ENCODE data around the gene SETX. TPM values are rescaled to one million over a fixed set of nuclear protein-coding genes. Genes with fewer than 3 reads are reported as not detected.

The SETX gene
- total RNA-seq (10 to 100 TPM; 37.3 to 39.3 TPM), polyA plus RNA-seq (32.4 TPM)

GRCh38 chr9:132354637-132355355, at the start of gene SETX:
TSS of gene SETX (minus strand) at chr9:132354986. CDS start at chr9:132349428, 5,558 bp downstream.
- CTCF ChIA-PET: interaction anchor here (1.0 to 1.5 kb wide), 5 partner anchors 8 to 793 kb away, joined by 3 to 4 read pairs (median 3); no protein-coding TSS in a partner anchor
- Mint-ChIP-seq H3K9me3 (no peaks in the 10 kb centered on the region), H3K27me3 (peaks cover 0 to 4% of the 10 kb centered on the region in 2 donors), H3K4me1 (peaks cover 41 to 47% (median 46%) of the 10 kb centered on the region in 3 donors), H3K36me3 (peaks cover 0 to 42% (median 11%) of the 10 kb centered on the region in 3 donors), H3K4me3 (peak within 1 kb of the TSS; percentile 85 to 97 (median 93)), H3K27ac (peak within 1 kb of the TSS; percentile 92 to 99 (median 96))
- Histone ChIP-seq H3K27me3 (ENCODE audit: insufficient read depth, low read length, poor library complexity, severe bottlenecking) (no peaks in the 10 kb centered on the region), H3K4me3 (ENCODE audit: low read length) (peak within 1 kb of the TSS; percentile 77), H3K27ac (ENCODE audit: low read depth, low read length) (peak within 1 kb of the TSS; percentile 95), H3K36me3 (ENCODE audit: insufficient read depth, low read length) (peaks cover 9% of the 10 kb centered on the region), H3K9me3 (ENCODE audit: low read length) (no peaks in the 10 kb centered on the region), H3K4me1 (ENCODE audit: insufficient read depth, low read length) (peaks cover 37% of the 10 kb centered on the region)
- POLR2A ChIA-PET: interaction anchor here (0.5 to 1.2 kb wide), 10 partner anchors 9 to 1250 kb away, joined by 3 to 8 read pairs (median 4); partner anchors contain the start of genes DDX31 and GTF3C4
- DNase-seq: peak; percentile 86 to 97 (median 94)

- DNase-seq: peak in 2 of 5 donors; percentile 14 to 17
- peak overlapping the region; percentile 41 to 93 (median 63) for H3K4me3 Mint-ChIP-seq
- no peaks in the 10 kb centered on the region for H3K27me3 Mint-ChIP-seq
- H3K4me1 Mint-ChIP-seq: peaks cover 41 to 59% (median 52%) of the 10 kb centered on the region in 3 donors
- peak overlapping the region; percentile 35 to 95 (median 78) for H3K27ac Mint-ChIP-seq
- H3K27ac ChIP-seq (ENCODE audit: low read depth, low read length): no peak overlapping the region
- ChIA-PET POLR2A (interaction anchor here (1.1 kb wide), 1 partner anchor 49 kb away, joined by 3 read pairs; the partner anchor contains the start of gene SETX), CTCF (no interaction called here)
- no peaks in the 10 kb centered on the region for H3K9me3 Mint-ChIP-seq
- peaks cover 2 to 42% (median 4%) of the 10 kb centered on the region in 3 donors for H3K36me3 Mint-ChIP-seq
- H3K9me3 ChIP-seq (ENCODE audit: low read length): no peaks in the 10 kb centered on the region
- no peak overlapping the region for H3K4me3 ChIP-seq (ENCODE audit: low read length)
- H3K4me1 ChIP-seq (ENCODE audit: insufficient read depth, low read length): peaks cover 35% of the 10 kb centered on the region
- peaks cover 13% of the 10 kb centered on the region for H3K36me3 ChIP-seq (ENCODE audit: insufficient read depth, low read length)
- H3K27me3 ChIP-seq (ENCODE audit: insufficient read depth, low read length, poor library complexity, severe bottlenecking): no peaks in the 10 kb centered on the region
Observed at GRCh38 chr9:132404228-132404881, 49.6 kb upstream of the SETX start.

- H3K27ac Mint-ChIP-seq: peak overlapping the region in 2 of 8 donors; percentile 26 to 66
- ChIA-PET CTCF (no interaction called here), POLR2A (no interaction called here)
Observed at GRCh38 chr9:132401824-132402223, 47.0 kb upstream of the SETX start.

GRCh38 chr9:132395560-132395959, 40.8 kb upstream of the SETX start:
- POLR2A ChIA-PET: no interaction called here

More at GRCh38 chr9:132401824-132402223, 47.0 kb upstream of the SETX start:
- no peaks in the 10 kb centered on the region for H3K9me3 ChIP-seq (ENCODE audit: low read length)
- peaks cover 36 to 55% (median 45%) of the 10 kb centered on the region in 3 donors for H3K4me1 Mint-ChIP-seq
- no peak overlapping the region for H3K4me3 ChIP-seq (ENCODE audit: low read length)
- H3K27me3 ChIP-seq (ENCODE audit: insufficient read depth, low read length, poor library complexity, severe bottlenecking): no peaks in the 10 kb centered on the region
- no peak overlapping the region for H3K27ac ChIP-seq (ENCODE audit: low read depth, low read length)
- peak overlapping the region in 1 of 7 donors; percentile 23 for H3K4me3 Mint-ChIP-seq
- H3K4me1 ChIP-seq (ENCODE audit: insufficient read depth, low read length): peaks cover 28% of the 10 kb centered on the region
- H3K36me3 Mint-ChIP-seq: peaks cover 8 to 61% (median 11%) of the 10 kb centered on the region in 3 donors
- no peaks in the 10 kb centered on the region for H3K27me3 Mint-ChIP-seq
- peaks cover 27% of the 10 kb centered on the region for H3K36me3 ChIP-seq (ENCODE audit: insufficient read depth, low read length)
- H3K9me3 Mint-ChIP-seq: no peaks in the 10 kb centered on the region
- no peak for DNase-seq

GRCh38 chr9:132391449-132391848, 36.7 kb upstream of the SETX start:
- H3K9me3 ChIP-seq (ENCODE audit: low read length): no peaks in the 10 kb centered on the region
- H3K27ac ChIP-seq (ENCODE audit: low read depth, low read length): no peak overlapping the region
- H3K4me3 Mint-ChIP-seq: no peak overlapping the region
- peak overlapping the region in 2 of 8 donors; percentile 7 to 47 for H3K27ac Mint-ChIP-seq
- H3K9me3 Mint-ChIP-seq: no peaks in the 10 kb centered on the region
- H3K4me1 Mint-ChIP-seq: no peaks in the 10 kb centered on the region
- no peaks in the 10 kb centered on the region for H3K4me1 ChIP-seq (ENCODE audit: insufficient read depth, low read length)
- ChIA-PET CTCF (no interaction called here), POLR2A (interaction anchor here (0.6 kb wide), 1 partner anchor 1206 kb away, joined by 3 read pairs; no protein-coding TSS in a partner anchor)
- no peak for DNase-seq
- H3K36me3 Mint-ChIP-seq: peaks cover 15 to 89% (median 23%) of the 10 kb centered on the region in 3 donors
- H3K27me3 Mint-ChIP-seq: no peaks in the 10 kb centered on the region
- no peak overlapping the region for H3K4me3 ChIP-seq (ENCODE audit: low read length)
- H3K27me3 ChIP-seq (ENCODE audit: insufficient read depth, low read length, poor library complexity, severe bottlenecking): no peaks in the 10 kb centered on the region
- H3K36me3 ChIP-seq (ENCODE audit: insufficient read depth, low read length): peaks cover 63% of the 10 kb centered on the region

More at GRCh38 chr9:132395560-132395959, 40.8 kb upstream of the SETX start:
- peaks cover 0 to 6% (median 0%) of the 10 kb centered on the region in 3 donors for H3K4me1 Mint-ChIP-seq
- H3K9me3 Mint-ChIP-seq: no peaks in the 10 kb centered on the region
- H3K27ac ChIP-seq (ENCODE audit: low read depth, low read length): no peak overlapping the region
- no peaks in the 10 kb centered on the region for H3K9me3 ChIP-seq (ENCODE audit: low read length)
- no peak overlapping the region for H3K4me3 ChIP-seq (ENCODE audit: low read length)
- H3K36me3 ChIP-seq (ENCODE audit: insufficient read depth, low read length): peaks cover 50% of the 10 kb centered on the region
- no peaks in the 10 kb centered on the region for H3K27me3 Mint-ChIP-seq
- no peak overlapping the region for H3K4me3 Mint-ChIP-seq
- DNase-seq: no peak
- no peaks in the 10 kb centered on the region for H3K27me3 ChIP-seq (ENCODE audit: insufficient read depth, low read length, poor library complexity, severe bottlenecking)
- CTCF ChIA-PET: no interaction called here
- no peak overlapping the region for H3K27ac Mint-ChIP-seq
- no peaks in the 10 kb centered on the region for H3K4me1 ChIP-seq (ENCODE audit: insufficient read depth, low read length)
- H3K36me3 Mint-ChIP-seq: peaks cover 11 to 85% (median 25%) of the 10 kb centered on the region in 3 donors

GRCh38 chr9:132390966-132391365, 36.2 kb upstream of the SETX start:
- H3K27me3 ChIP-seq (ENCODE audit: insufficient read depth, low read length, poor library complexity, severe bottlenecking): no peaks in the 10 kb centered on the region
- no peak overlapping the region for H3K4me3 ChIP-seq (ENCODE audit: low read length)
- no peak overlapping the region for H3K27ac ChIP-seq (ENCODE audit: low read depth, low read length)
- Mint-ChIP-seq H3K4me3 (no peak overlapping the region), H3K4me1 (no peaks in the 10 kb centered on the region), H3K27ac (peak overlapping the region in 1 of 8 donors; percentile 7), H3K36me3 (peaks cover 15 to 89% (median 22%) of the 10 kb centered on the region in 3 donors), H3K27me3 (no peaks in the 10 kb centered on the region), H3K9me3 (no peaks in the 10 kb centered on the region)
- CTCF ChIA-PET: no interaction called here
- peaks cover 58% of the 10 kb centered on the region for H3K36me3 ChIP-seq (ENCODE audit: insufficient read depth, low read length)
- no peaks in the 10 kb centered on the region for H3K9me3 ChIP-seq (ENCODE audit: low read length)
- no peak for DNase-seq
- POLR2A ChIA-PET: interaction anchor here (0.6 kb wide), 1 partner anchor 1205 kb away, joined by 3 read pairs; no protein-coding TSS in a partner anchor
- no peaks in the 10 kb centered on the region for H3K4me1 ChIP-seq (ENCODE audit: insufficient read depth, low read length)

- Histone ChIP-seq H3K4me3 (ENCODE audit: low read length) (no peak overlapping the region), H3K27ac (ENCODE audit: low read depth, low read length) (no peak overlapping the region), H3K4me1 (ENCODE audit: insufficient read depth, low read length) (no peaks in the 10 kb centered on the region), H3K9me3 (ENCODE audit: low read length) (no peaks in the 10 kb centered on the region), H3K27me3 (ENCODE audit: insufficient read depth, low read length, poor library complexity, severe bottlenecking) (no peaks in the 10 kb centered on the region), H3K36me3 (ENCODE audit: insufficient read depth, low read length) (peaks cover 55% of the 10 kb centered on the region)
- no peak for DNase-seq
- H3K36me3 Mint-ChIP-seq: peaks cover 9 to 90% (median 22%) of the 10 kb centered on the region in 3 donors
- peak overlapping the region in 1 of 8 donors; percentile 61 for H3K27ac Mint-ChIP-seq
- H3K27me3 Mint-ChIP-seq: no peaks in the 10 kb centered on the region
- ChIA-PET CTCF (no interaction called here), POLR2A (no interaction called here)
- H3K4me3 Mint-ChIP-seq: no peak overlapping the region
- H3K9me3 Mint-ChIP-seq: no peaks in the 10 kb centered on the region
- peaks cover 11 to 17% (median 16%) of the 10 kb centered on the region in 3 donors for H3K4me1 Mint-ChIP-seq
Observed at GRCh38 chr9:132387133-132387532, 32.3 kb upstream of the SETX start.

All from CD8-positive, alpha-beta memory T cell (primary cell).